ENCODE data around the gene DUSP7. TPM values are rescaled to one million over a fixed set of nuclear protein-coding genes. Genes with fewer than 3 reads are reported as not detected.

Gene DUSP7
- total RNA-seq, 1 experiment from 2014 or later: 16.6 TPM

GRCh38 chr3:52019352-52020080, 36.9 kb downstream of the DUSP7 start:
- Histone ChIP-seq H3K9me3 (ENCODE audit: control insufficient read depth in 1 of 2, insufficient read depth in 1 of 2, low read depth in 1 of 2, low read length in 2 of 2) (no peaks in the 10 kb centered on the region), H4K20me1 (ENCODE audit: insufficient read depth) (no peaks in the 10 kb centered on the region), H3K9ac (ENCODE audit: low read length) (no peak overlapping the region), H3K27ac (ENCODE audit: low read depth, low read length) (no peak overlapping the region), H3K4me1 (ENCODE audit: control insufficient read depth in 1 of 2, insufficient read depth in 2 of 2, low read length in 2 of 2) (peaks cover 5 to 19% of the 10 kb centered on the region in 2 experiments; a peak in 3 of 4 replicates), H3K9me2 (ENCODE audit: insufficient read depth) (no peaks in the 10 kb centered on the region), H3K27me3 (ENCODE audit: insufficient read depth, low read length) (no peaks in the 10 kb centered on the region), H2AFZ (ENCODE audit: low read depth, low read length, poor library complexity, severe bottlenecking) (no peak overlapping the region), H3K79me2 (ENCODE audit: insufficient read depth, low read length) (no peaks in the 10 kb centered on the region), H3K4me2 (ENCODE audit: low read length) (no peak overlapping the region), H3K4me3 (replicated peaks in 1 of 2; ENCODE audit: low read depth in 1 of 2, low read length in 2 of 2) (no peak overlapping the region), H3K36me3 (ENCODE audit: control insufficient read depth in 1 of 2, insufficient read depth in 2 of 2, low read length in 2 of 2) (no peaks in the 10 kb centered on the region)
- DNase-seq (ENCODE audit: low read depth, low spot score) (no peak), ATAC-seq (no peak)
- no peak for TF ChIP-seq EZH2 (IDR thresholded peaks at IDR 0.05)
- no peak for TF ChIP-seq POLR2A (IDR thresholded peaks at IDR 0.05; ENCODE audit: borderline replicate concordance, extremely low read depth, insufficient read depth, insufficient read length)
- no peak for TF ChIP-seq RAD21 (IDR thresholded peaks at IDR 0.05; ENCODE audit: low read depth)
- no peak for TF ChIP-seq JUND (IDR thresholded peaks at IDR 0.05)
- no peak for TF ChIP-seq ZBTB33 (IDR thresholded peaks at IDR 0.05; ENCODE audit: extremely low read depth, insufficient replicate concordance, low read length)
- no peak for TF ChIP-seq FOSL1 (IDR thresholded peaks at IDR 0.05; ENCODE audit: low read depth)
- TF ChIP-seq ATF3 (IDR thresholded peaks at IDR 0.05): no peak
- TF ChIP-seq SP1 (IDR thresholded peaks at IDR 0.05; ENCODE audit: low read depth): no peak
- TF ChIP-seq CEBPB (IDR thresholded peaks at IDR 0.05; ENCODE audit: low read depth): no peak
- no peak for TF ChIP-seq ZNF274 (IDR thresholded peaks at IDR 0.05; ENCODE audit: low read depth, low read length)
- no peak for TF ChIP-seq CBX3 (IDR thresholded peaks at IDR 0.05; ENCODE audit: low read depth)
- no peak for TF ChIP-seq EZH2phosphoT487 (IDR thresholded peaks at IDR 0.05; ENCODE audit: borderline replicate concordance)
- no peak for TF ChIP-seq SIN3A (IDR thresholded peaks at IDR 0.05; ENCODE audit: low read depth)
- no peak for TF ChIP-seq REST (IDR thresholded peaks at IDR 0.05; ENCODE audit: low read depth)
- no peak for TF ChIP-seq POLR2AphosphoS5 (IDR thresholded peaks at IDR 0.05; ENCODE audit: low read depth, low read length)
- RAD21 ChIA-PET (ENCODE audit: low non-redundant PET in 1 of 2, low total read pairs in 2 of 2, uncharacterized antibody in 2 of 2, unreplicated experiment in 2 of 2): no interaction called here
- no TSS peak for BruUV-seq (replicated peaks)
- intact Hi-C loops (cut with micrococcal nuclease): no loop called here
- POLR2A ChIA-PET: no interaction called here
- CTCF ChIA-PET: no interaction called here

Measured in HCT116 (cell line).